Activated CD8-positive, alpha-beta T cell treated with anti-CD3 and anti-CD28 coated beads for 36 hours (primary cell): ENCODE measurements around the gene EIF4E2. TPM values are rescaled to one million over a fixed set of nuclear protein-coding genes. Genes with fewer than 3 reads are reported as not detected.

ENCODE experiments used
- ATAC-seq: fragments of 200-7000 bp; cut with Tn5 transposase; one replicate; pipeline ENCODE4 v1.10.0; 2021; ENCODE audit warnings: mild to moderate bottlenecking, moderate library complexity
- CTCF ChIA-PET: fragments of 350-600 bp; sonication (Branson Sonifier 250); formaldehyde crosslinking; loops from one replicate; lab custom pipeline; 2021; ENCODE audit warnings: antibody characterized with exemption; lab: Charles Lee
- POLR2A ChIA-PET: fragments of 350-600 bp; sonication (Branson Sonifier 250); formaldehyde crosslinking; loops from one replicate; lab custom pipeline; 2021; ENCODE audit warnings: antibody characterized with exemption; lab: Charles Lee
- DNase-seq: peaks from one replicate; pipeline ENCODE4 v3.0.0-alpha.2; 2020
- H3K27ac Mint-ChIP-seq: one replicate; pipeline ENCODE4 v1.8.0; 2021; ENCODE audit warnings: mild to moderate bottlenecking, mixed read lengths
- H3K27me3 Mint-ChIP-seq: one replicate; pipeline ENCODE4 v1.8.0; 2021; ENCODE audit warnings: mixed read lengths
- H3K36me3 Mint-ChIP-seq: one replicate; pipeline ENCODE4 v1.8.0; 2021; ENCODE audit warnings: low read depth, mixed read lengths
- H3K4me1 Mint-ChIP-seq: one replicate; pipeline ENCODE4 v1.8.0; 2021; ENCODE audit warnings: low read depth, mixed read lengths
- H3K4me3 Mint-ChIP-seq: one replicate; pipeline ENCODE4 v1.8.0; 2021; ENCODE audit warnings: mild to moderate bottlenecking, moderate library complexity, mixed read lengths
- H3K9me3 Mint-ChIP-seq: one replicate; pipeline ENCODE4 v1.8.0; 2021; ENCODE audit warnings: mixed read lengths
- intact Hi-C: fragments of 100-400 bp; cut with micrococcal nuclease; formaldehyde crosslinking; loops from one replicate; pipeline ENCODE4 v1.10.0; 2022
- total RNA-seq, 2 experiments: library from RNA; stranded (reverse); gene quantifications; one replicate each; pipeline ENCODE4 v1.2.3, GENCODE V29; 2021
- TF ChIP-seq, protein P1 (sequence below): fragments of 200-600 bp; IDR thresholded peaks from one replicate; pipeline ENCODE4 v1.8.0; 2022; ENCODE audit warnings: antibody characterized with exemption, mild to moderate bottlenecking

The EIF4E2 gene
- total RNA-seq, 2 experiments from 2014 or later = 49.2 to 50.4 TPM

DNA sequence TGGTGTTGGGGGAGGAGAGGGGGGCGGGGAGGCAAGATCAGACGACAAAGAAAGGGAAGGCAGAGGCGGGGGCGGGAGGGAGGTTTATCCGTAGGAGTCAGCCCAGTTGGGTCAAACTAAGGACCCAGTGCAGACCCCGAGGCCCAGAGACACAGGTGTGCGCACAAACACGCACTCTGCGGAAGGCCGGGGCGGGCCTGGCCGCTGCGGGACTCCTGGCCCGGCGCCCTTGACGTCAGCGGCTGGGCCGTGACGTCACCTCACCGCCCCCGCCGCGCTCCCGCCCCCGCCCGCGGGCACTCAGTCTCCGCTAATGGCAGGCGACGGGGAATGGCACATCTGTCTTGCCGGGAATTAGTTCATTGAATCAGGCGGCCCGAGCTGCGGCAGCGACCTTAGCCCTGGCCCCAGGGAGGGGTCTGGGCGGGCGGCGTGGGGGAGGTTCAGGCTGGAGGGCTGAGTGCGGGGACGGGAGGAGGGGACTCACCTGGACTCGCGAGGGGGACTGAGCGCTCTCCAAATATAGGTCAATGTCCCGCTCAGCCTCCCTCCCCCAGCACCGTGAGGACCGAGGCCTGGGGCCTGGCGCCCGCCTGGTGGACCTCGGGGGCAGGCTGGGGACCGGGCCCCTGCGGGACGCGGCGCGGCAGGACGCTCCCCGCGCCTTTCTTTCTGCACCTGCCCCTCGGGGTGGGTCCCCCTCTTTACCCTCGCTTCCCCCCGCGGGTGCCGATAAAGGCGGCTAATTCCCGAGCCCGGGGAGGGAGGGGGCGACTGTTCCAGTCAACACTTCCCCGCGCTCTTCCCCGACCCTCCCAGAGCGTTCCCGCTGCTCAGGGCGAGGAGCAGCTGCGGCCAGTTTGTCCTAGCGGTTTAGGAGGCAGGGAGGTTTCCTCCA lies 47.3 kb upstream of the EIF4E2 start:
- intact Hi-C loops = no loop called here
- Mint-ChIP-seq H3K4me1 (peaks cover 14% of the 10 kb centered on the region), H3K27ac (no peak overlapping the region), H3K4me3 (peak overlapping the region; percentile 59), H3K36me3 (no peaks in the 10 kb centered on the region), H3K27me3 (peaks cover 36% of the 10 kb centered on the region), H3K9me3 (no peaks in the 10 kb centered on the region)
- ChIA-PET CTCF (interaction anchor here (2.9 kb wide), 1 partner anchor 19 kb away, joined by 7 read pairs; no protein-coding TSS in a partner anchor), POLR2A (no interaction called here)
- TF ChIP-seq, protein P1, sequence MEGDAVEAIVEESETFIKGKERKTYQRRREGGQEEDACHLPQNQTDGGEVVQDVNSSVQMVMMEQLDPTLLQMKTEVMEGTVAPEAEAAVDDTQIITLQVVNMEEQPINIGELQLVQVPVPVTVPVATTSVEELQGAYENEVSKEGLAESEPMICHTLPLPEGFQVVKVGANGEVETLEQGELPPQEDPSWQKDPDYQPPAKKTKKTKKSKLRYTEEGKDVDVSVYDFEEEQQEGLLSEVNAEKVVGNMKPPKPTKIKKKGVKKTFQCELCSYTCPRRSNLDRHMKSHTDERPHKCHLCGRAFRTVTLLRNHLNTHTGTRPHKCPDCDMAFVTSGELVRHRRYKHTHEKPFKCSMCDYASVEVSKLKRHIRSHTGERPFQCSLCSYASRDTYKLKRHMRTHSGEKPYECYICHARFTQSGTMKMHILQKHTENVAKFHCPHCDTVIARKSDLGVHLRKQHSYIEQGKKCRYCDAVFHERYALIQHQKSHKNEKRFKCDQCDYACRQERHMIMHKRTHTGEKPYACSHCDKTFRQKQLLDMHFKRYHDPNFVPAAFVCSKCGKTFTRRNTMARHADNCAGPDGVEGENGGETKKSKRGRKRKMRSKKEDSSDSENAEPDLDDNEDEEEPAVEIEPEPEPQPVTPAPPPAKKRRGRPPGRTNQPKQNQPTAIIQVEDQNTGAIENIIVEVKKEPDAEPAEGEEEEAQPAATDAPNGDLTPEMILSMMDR = no peak
- DNase-seq (peak; percentile 50), ATAC-seq (peak; percentile 53)

DNA sequence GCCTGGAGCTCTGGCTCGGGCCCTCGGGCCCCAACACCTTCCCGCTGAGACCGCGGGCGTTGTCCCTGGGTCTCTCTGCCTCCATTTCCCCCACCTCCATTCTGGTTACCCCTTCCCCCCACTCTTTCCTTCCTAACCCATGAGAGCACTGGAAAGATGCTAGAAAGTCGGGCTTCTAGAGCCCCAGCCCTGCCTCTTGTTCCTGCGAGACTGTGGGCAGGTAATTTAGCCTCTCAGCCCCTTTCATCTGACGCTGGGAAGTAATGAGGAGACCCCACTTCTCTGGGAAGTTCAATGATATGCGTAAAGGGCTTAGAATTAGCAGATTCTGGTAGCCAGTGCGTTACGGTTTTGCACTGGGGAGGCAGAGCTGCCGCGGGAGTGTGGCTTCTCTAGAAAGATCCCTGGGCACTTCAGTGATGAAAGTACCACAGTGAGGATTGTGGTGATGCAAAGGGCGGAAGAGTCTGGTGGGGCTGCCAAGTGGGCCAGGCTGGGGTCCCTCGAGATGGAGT lies 46.6 kb upstream of the EIF4E2 start:
- TF ChIP-seq, protein P1 = no peak
- H3K4me3 Mint-ChIP-seq = peak overlapping the region; percentile 43
- peaks cover 38% of the 10 kb centered on the region for H3K27me3 Mint-ChIP-seq
- H3K4me1 Mint-ChIP-seq = peaks cover 14% of the 10 kb centered on the region
- H3K27ac Mint-ChIP-seq = no peak overlapping the region
- DNase-seq (no peak), ATAC-seq (no peak)
- H3K36me3 Mint-ChIP-seq = no peaks in the 10 kb centered on the region
- POLR2A ChIA-PET = interaction anchor here (1.1 kb wide), 1 partner anchor 12 kb away, joined by 3 read pairs; no protein-coding TSS in a partner anchor
- H3K9me3 Mint-ChIP-seq = no peaks in the 10 kb centered on the region
- intact Hi-C loops = no loop called here
- CTCF ChIA-PET = interaction anchor here (2.9 kb wide), 1 partner anchor 18 kb away, joined by 7 read pairs; no protein-coding TSS in a partner anchor

DNA sequence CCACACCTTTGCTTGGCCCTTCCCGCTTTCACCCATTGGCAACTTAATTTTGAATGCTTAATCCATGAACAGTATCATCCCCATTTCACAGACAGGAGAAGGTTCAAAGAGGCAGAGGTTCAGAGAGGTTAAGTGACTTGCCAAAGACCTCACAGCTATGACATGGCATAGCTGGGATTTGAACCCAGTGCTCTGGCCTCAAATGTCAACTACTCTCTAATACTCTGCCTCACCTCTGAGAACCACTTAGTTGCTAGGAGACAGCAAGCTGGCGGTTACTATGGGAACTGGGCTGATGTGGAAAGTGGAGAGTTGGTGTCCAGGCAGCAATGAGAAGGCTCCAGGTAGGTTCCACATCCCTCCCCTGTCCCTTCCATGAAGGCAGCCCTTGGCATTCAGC lies 46.1 kb upstream of the EIF4E2 start:
- peak; percentile 42 for DNase-seq
- peaks cover 14% of the 10 kb centered on the region for H3K4me1 Mint-ChIP-seq
- peaks cover 38% of the 10 kb centered on the region for H3K27me3 Mint-ChIP-seq
- TF ChIP-seq, protein P1 = no peak
- intact Hi-C loops = no loop called here
- CTCF ChIA-PET = interaction anchor here (2.9 kb wide), 1 partner anchor 17 kb away, joined by 7 read pairs; no protein-coding TSS in a partner anchor
- no peak overlapping the region for H3K4me3 Mint-ChIP-seq
- H3K27ac Mint-ChIP-seq = no peak overlapping the region
- H3K36me3 Mint-ChIP-seq = no peaks in the 10 kb centered on the region
- H3K9me3 Mint-ChIP-seq = no peaks in the 10 kb centered on the region
- peak; percentile 28 for ATAC-seq
- POLR2A ChIA-PET = interaction anchor here (1.1 kb wide), 1 partner anchor 11 kb away, joined by 3 read pairs; no protein-coding TSS in a partner anchor

- H3K36me3 Mint-ChIP-seq = no peaks in the 10 kb centered on the region
- no peaks in the 10 kb centered on the region for H3K9me3 Mint-ChIP-seq
- ChIA-PET CTCF (no interaction called here), POLR2A (no interaction called here)
- no peak overlapping the region for H3K4me3 Mint-ChIP-seq
- H3K27ac Mint-ChIP-seq = no peak overlapping the region
- intact Hi-C loops = no loop called here
- TF ChIP-seq, protein P1 = no peak
- ATAC-seq (no peak), DNase-seq (no peak)
- peaks cover 14% of the 10 kb centered on the region for H3K4me1 Mint-ChIP-seq
- H3K27me3 Mint-ChIP-seq = peaks cover 34% of the 10 kb centered on the region
These were observed 44.6 kb upstream of the EIF4E2 start for GRCh38 chr2:232505856-232506255.
